SHP77 treated with DMSO at 0.1 percent for 48 hours (cell line): ENCODE data around the gene NUAK1.

ENCODE experiments used
- DNase-seq: peaks from one replicate; lab custom pipeline; 2025; lab: John Stamatoyannopoulos, UW

NUAK1 gene

DNA sequence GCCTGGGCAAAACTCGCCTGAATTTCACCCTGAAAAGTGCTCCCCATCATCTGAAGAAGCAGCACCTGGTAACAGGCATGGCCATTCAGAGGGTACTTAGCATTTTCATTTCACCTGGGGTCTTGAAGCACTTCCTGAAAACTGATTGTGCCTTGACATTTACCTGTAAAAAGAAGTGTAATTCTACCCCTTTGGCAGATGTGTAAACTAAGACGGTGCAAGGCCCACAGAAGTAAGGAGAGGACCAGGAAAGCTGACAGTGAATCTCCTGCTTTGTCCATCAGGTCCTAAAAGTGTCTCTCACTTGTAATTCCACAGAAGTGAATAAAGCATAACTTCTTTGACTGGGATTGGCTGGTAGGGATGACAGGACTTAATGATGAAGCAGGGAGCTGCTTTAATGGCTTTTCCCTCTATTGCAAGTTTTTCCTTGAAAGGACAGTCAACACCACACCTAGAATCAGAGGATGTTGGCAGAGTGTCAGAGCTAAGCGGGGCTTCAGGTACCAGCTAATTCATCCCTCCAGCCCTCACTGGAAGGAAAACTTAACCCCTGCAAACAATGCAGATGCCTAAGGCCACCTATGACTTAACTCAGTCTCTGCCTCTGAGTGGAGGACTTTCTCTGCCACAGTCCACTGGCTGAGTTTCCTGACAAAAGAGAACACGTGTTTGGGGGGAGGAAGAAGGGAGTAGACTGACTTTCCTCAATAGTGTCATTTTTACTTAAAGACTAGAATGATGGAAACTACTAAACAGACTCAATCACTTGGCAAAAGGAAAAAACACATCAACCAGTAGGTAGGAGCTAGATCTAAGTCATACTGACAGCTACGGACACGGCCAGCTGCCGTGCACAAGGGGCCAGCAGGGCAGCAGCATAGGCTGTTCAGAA, 74.7 kb downstream of the NUAK1 start:
- no peak for DNase-seq

DNA sequence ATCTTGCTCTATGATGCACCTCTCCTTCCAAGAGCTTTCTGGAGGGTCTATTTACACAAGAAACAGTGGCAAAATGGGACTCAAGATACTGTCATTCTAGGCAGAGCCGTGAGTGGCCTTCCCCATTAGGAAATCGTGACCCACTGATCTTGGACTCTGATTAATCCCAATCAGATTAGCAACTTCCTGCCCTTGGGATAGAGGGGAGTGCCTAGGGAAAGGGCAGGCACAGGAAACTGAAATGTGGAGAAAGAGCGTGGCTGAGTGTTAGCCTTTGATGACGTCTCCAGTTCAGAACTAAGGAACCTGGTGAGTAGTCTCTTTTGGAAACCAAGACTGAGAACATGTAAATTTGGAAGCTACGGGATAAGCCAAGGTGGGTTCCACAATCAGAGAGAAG, 76.1 kb downstream of the NUAK1 start:
- no peak for DNase-seq

DNA sequence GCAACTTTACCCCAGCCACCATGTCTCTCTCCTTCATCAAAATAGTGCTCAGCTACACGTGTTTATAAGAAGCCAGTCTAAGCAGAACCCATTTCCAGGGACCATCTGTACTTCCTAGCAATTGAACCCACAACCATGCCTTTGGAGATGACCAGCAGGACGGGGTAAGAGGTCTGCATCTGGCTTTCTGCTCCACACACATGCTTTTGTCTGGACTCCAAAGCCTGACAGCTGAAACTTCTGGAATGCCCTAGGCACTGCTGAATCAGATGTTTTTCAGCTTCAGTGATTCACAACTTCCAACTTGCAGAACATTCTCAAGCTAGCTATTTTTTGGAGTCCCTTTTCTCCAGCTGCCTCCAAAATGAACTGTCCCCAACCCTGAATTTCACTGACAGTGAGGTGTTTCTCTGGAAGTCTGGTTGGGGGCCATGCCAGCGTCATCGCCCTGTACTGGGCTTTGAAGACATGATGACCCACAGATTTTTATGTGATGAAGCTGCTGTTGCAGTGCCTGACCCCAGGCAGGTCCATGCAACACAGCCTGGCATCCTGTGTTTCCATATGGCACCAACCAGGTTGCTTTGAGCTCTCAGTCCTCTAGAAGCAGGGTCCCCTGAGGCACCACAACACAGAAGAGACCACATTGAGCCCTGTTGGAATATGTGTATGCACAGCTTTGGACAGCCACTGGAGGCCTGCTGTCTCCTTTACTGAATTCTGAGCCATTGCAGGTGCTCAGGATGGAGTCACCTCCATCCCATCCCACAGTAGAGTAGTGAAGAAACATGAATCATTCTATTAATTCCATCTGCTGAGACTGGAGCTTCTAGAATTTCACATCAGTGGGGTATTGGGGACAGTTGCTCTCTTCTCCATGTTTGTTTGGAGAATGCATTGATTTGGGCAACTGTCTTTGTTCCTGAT, 80.2 kb downstream of the NUAK1 start:
- no peak for DNase-seq

DNA sequence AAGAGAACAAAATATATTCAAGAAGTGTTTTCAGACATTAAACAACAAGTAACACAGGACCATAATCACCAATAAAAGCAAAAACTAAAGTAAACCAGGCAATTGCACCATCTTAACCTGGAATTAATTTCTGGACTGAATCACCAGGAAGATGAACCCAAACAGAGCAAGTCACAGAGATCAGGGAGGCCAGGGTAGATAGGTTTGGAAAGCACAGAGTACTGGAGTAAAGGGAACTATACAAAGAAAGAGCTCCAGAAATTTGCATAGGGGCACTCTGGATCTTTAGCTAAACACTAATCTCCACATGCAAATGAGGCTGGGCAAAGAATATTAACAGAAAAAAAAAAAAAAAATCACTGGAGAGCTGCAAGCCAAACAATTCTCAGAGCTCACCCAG, 84.7 kb downstream of the NUAK1 start:
- no peak for DNase-seq

DNA sequence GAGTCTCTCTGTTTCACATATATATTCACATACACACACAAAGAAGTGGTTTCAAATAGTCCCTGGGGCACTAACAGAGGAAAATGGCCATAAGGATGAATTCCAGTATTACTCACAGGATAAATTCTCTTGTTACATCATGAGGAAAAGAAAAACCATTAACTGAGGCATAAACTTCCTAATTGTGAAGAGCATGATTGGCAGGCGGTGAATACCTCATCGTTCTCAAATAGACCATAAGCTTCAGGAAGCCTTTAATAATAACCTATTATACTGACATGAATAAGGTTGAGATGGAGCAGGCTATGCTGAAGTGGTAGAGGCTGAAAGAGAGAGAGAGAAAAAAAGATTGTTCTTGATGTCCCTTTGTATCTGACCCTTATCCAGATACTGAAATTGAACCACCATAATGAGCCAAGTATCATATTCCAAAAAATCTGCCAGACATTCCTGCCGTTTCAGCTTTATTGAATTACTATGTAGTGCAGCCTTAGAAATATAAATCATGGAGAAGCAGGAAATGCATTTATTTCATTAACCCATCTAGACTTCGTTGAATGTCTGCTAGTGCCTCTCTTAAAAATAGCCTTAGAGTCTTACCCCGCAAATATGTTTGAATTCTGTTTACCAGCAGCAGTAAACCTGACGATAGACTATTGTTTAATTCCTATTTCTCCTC, 86.8 kb downstream of the NUAK1 start:
- DNase-seq: no peak

DNA sequence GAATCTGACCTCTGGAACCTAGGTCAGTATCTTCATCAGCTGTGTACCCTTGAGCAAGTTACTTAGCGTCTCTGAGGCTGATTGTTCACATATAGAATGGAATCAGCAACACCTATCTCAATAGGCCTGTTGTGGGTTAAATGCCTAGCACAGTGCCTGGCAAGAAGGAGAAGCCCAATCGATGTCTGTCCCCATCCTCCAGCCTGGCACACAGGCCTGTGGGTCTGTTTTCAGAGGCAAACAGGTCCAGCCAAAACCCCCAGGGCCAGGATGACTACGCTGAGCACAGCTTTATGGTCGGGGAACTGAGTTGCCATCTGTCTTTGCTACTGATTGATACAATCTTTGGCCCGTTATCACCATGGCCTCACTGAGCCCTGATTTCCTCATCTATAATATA, 89.2 kb downstream of the NUAK1 start:
- no peak for DNase-seq

DNA sequence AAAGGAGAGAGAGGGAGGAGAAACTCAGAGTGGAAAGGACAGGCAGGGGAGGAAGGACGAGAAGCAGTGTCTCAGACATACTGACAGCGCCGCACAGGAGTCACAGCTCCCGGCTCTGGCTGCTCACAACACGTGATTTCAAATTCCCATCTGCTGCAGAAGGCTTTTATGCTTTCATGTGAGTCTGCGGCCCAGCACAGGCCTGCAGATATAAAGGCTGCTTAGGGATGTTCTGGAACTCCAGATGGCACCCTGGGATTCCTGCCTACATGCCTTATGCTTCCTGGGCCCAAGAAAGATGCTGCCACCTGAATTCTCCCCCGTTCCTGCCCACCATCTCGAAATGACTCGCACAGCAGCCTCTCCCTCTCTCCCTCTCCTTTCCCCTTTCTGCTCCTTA, 89.6 kb downstream of the NUAK1 start:
- DNase-seq: no peak

DNA sequence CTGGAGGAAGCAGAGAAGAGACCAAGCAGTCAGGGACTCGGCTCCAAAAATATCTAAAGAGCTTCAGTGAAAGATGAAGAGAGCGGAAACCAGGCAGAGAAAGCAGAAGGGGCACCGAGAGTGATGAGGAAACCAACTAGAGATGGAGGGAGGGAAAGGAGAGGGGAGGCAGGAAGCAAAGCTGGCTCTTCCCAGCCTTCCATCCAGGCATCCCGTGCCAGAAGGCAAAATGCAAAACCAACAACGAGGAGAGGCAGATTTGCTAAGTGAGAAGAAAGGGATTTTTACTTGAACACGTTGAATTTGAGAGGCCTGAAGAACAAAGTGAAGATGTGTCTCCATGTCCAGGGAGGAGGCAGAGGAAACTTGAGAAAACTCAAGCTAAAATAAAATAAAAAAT, 90.1 kb downstream of the NUAK1 start:
- DNase-seq: no peak

DNA sequence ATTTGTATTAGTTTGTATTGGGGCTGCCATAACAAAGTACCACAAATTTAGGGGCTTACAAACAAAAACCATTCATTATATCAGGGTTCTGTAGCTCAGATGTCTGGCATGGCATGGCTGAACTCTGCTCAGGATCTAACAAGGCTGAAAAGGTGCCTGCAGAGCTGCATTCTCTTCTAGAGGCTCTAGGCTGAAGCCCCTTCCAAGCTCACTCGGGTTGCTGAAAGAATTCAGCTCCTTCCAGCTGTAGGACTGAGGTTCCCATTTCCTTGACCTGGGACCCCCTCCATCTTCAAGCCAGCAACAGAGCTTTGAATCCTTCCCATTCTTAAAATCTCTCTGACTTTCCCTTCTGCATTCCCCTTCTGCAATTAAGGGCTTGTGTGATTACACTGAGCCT, 90.7 kb downstream of the NUAK1 start:
- no peak for DNase-seq

DNA sequence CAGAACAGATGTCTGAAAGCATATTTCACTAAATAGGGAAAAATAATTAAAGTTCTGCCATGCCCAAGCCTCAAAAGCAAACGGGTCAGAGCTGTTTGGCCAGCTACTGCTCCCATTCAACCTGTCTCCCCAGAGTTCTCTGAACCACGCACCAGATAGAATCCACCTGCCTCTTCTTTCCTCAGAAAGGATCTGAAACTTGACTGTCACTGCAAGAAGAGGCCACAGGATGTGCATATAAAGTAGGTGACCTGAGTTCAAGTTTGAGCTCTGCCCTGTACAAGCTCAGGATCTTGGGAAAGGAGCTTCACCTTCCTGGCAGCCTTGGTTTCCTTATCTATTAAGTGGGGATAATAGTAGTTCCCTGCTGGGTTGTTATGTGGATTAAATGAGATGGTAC, 91.8 kb downstream of the NUAK1 start:
- no peak for DNase-seq

DNA sequence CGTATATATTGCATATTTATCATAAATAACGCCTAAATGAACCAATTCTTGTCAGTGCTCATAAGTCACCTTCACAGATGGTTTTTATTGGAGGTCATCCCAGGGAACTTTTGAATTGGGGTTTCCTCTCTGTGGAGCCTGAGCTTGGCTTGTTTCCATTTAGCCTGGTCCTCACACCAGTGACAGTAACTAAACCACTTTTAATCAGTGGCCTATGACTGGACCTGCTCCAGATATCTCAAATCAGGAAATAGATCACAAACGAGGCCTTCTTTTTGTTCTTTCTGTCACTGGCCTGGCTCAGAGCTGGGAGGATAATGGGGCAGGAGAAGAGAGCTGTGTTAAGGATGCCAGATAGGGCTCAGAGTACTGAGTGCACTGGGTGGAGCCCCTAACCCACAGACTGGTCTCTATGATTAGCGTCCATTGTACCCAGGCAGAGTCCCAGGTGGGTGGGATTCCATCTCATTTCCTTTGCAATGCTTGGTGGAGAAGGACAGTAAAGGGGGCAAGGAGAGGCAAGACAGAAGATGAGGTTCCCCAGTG, 92.4 kb downstream of the NUAK1 start:
- DNase-seq: no peak

DNA sequence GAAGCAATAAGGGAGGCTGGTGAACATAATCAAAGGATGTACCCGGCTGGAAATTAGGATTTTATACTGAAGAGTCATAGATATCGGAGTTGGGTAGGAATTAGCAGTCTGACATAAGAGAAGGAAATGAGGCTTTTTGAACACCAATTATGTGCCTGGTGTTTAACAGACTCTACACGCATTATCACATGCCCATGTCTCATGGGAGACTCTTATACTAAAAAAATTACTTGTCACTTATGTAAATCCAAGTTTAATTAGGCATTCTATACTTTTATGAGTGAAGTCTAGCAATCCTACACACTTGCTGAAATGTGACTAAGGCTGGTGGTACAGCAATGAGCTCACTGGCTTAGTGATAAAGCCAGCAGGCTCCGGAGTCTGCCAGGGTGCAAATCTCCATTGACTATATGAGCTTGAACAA, 93.5 kb downstream of the NUAK1 start:
- no peak for DNase-seq

DNA sequence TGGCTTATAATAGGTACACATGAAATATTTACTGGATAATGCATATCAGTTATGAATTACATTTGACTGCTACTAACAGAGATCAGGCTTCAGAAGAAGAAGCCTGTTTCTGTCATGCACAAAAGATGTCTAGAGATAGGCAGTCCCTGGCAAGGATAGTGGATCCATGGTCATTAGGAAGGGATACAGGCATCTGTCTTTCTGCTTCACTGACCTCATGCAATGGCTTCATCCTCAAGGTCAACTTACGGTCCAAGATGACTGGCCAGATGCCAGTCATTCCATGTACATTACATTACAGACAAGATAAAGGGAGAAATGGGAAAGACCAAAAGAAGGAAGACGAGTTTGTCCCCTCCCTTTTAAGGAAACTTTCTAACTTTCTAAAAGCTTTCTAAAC, 94.0 kb downstream of the NUAK1 start:
- DNase-seq: no peak

DNA sequence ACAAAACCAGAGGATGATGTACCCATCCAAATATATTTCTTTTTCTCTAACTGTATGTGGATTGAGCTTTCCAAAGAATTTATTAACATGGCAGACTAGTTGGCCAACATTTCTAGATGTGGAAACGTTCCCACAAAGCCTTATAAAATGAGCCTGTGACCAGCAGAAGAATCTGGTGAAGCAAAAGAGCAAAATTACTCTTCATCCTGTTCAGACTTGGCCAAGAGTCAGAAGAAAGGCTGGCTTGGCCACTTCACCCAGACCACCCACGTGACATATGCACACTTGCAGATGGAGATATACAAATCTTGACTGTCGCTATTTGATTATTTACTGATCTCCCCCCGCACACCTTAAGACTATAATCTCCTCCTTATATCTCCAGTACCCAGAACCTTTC, 96.7 kb downstream of the NUAK1 start:
- no peak for DNase-seq

DNA sequence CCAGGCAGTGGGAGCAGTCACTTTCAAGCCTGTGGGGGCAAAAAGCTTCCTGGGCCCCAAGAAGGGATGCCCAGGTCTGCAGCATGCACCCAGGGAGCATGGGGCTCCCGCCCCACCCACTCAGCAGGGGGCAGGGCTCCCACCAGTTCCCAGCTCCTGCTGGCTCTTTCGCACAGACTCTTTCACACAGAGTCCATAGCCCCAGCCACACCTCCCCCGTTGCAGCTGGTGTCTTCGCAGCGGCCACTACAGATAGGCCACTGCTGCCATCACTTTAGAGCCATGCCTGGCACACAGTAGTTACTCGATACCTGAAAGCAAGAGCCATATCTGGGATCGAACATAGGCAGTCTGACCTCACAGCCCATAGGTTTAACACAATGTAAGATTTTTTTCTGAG, 98.2 kb downstream of the NUAK1 start:
- DNase-seq: no peak

DNA sequence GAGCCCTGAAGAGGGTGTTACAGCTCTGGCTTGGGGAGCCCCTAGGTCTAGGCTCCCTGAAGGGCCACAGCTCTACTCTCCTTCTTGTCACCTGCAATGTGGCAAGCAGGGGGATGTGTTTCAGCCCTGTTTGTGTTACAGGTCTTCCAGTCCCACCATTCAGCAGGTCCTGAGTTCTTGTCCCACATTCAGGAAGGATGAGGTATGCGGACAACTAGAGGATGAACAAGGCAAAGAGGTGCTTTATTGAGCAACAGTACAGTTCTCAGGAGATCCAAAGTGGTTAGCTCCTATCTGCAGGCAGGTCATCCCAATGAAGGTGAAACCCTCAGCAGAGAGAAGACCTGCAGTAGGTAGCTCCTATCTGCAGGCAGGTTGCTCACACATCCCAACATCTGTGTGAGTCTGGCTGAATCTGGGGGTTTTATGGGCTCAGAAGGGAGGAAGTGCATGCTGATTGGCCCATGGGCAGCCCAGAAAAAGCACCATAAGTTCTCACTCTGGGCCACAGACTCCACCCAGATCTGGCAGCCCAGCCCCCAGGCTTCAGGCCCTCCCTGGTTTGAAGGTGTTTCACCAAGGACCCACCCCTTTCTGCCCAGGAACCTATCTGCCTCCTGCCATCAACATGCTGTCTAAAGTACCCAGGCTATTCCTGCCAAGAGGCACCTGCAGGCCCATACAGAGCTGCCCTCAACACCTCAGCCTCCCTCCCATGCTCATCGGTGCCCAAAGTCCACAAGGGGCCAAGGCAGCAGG, 98.9 kb downstream of the NUAK1 start:
- no peak for DNase-seq

DNA sequence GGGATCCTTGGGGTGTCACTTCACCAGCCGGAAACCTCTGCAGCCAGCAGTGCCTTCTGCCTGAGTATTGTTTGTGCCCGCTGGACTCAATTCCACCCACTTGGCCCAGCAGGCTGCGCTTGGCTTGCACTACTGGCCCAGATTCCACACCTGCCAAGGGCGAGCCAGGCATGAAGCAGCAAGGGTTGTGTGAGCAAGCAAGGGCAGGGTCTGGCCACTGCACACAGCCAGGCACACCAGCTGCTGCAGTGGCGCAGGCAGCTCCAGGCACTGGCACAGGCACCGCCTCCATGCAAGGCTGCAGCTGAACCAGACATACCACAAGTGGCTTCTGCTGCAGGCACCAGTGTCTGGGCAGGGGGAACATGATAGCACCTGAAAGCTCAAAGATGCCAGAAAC, 99.5 kb downstream of the NUAK1 start:
- DNase-seq: no peak

DNA sequence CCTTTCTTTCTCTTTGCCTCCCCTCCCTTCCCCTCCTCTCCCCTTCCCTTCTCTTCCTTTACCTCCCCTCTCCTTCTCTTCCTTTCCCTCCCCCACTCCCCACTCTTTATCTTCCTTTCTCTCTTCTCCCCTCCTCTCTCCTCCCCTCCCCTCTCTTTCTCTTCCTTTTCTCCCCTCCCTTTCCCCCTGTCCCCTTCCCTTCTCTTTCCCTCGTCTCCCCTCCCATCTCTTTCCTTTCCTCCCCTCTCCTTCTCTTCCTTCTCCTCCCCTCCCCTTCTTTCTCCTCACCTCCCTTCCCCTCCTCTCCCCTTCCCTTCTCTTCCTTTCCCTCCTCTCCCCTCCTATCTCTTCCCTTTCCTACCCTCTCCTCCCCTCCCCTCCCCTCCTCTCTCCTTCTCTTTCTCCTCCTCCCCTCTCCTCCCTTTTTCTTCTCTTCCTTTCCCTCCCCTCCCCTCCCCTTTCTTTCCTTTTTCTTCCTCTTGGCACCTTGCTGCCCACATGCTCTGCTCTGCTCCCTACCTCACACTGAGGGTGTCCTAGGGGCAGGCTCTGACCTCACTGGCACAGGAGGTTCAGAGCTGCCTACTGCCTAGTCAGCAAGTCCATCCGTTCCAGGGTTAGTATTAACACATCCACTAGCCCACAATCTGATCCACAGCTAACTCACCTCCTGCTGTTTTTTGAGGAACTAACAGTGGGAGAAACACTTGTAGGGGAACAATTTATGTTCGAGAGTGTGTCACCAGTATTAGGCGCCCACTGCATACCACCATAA, 101.0 kb downstream of the NUAK1 start:
- no peak for DNase-seq

DNA sequence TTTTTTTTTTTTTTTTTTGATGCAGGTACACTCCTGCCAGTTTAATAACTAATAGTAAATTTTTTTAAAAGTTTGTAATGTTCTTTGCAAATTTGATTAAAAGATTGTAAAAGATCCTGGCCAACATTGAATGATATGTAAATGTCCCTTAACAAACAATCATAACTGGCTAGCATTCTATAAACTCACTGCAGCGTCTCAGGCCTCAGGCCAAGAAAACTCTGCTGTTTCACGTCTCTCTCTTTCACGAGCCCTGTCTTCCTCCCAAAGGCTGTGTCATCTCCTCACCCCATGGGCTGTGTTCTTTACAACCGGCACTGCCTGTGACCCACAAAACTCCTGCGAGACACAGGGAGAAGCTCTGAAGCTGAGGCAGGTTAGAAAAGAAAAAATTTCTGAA, 103.3 kb downstream of the NUAK1 start:
- DNase-seq: no peak

DNA sequence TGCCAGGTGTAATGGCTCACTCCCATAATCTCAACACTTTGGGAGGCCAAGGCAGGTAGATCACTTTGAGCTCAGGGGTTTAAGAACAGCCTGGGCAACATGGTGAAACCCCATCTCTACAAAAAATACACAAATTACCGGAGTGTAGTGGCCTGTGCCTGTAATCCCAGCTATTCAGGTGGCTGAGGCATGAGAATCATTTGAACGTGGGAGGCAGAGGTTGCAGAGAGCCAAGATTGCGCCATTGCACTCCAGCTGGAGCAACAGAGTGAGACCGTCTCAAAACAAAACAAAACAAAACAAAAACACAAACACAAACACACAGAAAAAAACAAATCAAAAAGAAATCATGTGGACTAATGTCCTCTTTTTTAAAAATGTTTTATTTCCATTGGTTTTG, 104.4 kb downstream of the NUAK1 start:
- DNase-seq: no peak
